B cell (primary cell): ENCODE results near the gene WDR6. TPM values are rescaled to one million over a fixed set of nuclear protein-coding genes. Genes with fewer than 3 reads are reported as not detected.

Source experiments
- ATAC-seq: fragments of 200-7000 bp; cut with Tn5 transposase; one replicate; pipeline ENCODE4 v1.10.0; 2021; ENCODE audit warnings: low read depth, mild to moderate bottlenecking, moderate number of reproducible peaks, moderate library complexity
- CTCF ChIA-PET: fragments of 350-600 bp; sonication (Branson Sonifier 250); formaldehyde crosslinking; loops from one replicate; lab custom pipeline; 2021; ENCODE audit warnings: antibody characterized with exemption, inconsistent platforms; lab: Charles Lee
- POLR2A ChIA-PET: fragments of 350-600 bp; sonication (Branson Sonifier 250); formaldehyde crosslinking; loops from one replicate; lab custom pipeline; 2021; ENCODE audit warnings: antibody characterized with exemption; lab: Charles Lee
- DNase-seq: peaks from one replicate; pipeline ENCODE4 v3.0.0; 2013
- H2AFZ ChIP-seq: 2 replicates; pipeline ENCODE4 v1.6.1; 2012; ENCODE audit warnings: mild to moderate bottlenecking, low read depth, low read length; ENCODE audit not compliant: insufficient read depth, poor library complexity, severe bottlenecking
- H3K27ac ChIP-seq, 2 donors: 1 replicate in 1 of 2; 2 replicates in 1 of 2; pipeline ENCODE4 v1.5.1; 2012 to 2013; ENCODE audit warnings: low read length in 2 of 2, mild to moderate bottlenecking in 2 of 2, moderate library complexity in 1 of 2
- H3K27me3 ChIP-seq, 4 experiments: fragments of 200-600 bp in 1 of 4; sonication (generic) in 1 of 4; replicated peaks in 1 of 4; 1 replicate in 2 of 4; 2 replicates in 2 of 4; pipeline versions ENCODE4 v1.6.1 to v1.7.0; 2013 to 2016; ENCODE audit warnings: low read length in 3 of 4, mild to moderate bottlenecking in 2 of 4, mixed read lengths in 1 of 4, moderate library complexity in 1 of 4; ENCODE audit not compliant: insufficient read depth in 4 of 4, control insufficient read depth in 3 of 4; ENCODE audit errors: control extremely low read depth in 1 of 4
- H3K36me3 ChIP-seq, 2 experiments: replicated peaks in 1 of 2; 1 replicate in 1 of 2; 2 replicates in 1 of 2; pipeline versions ENCODE4 v1.6.1 to v1.7.1; 2013; ENCODE audit warnings: low read length in 1 of 2; ENCODE audit not compliant: insufficient read depth in 2 of 2, control insufficient read depth in 1 of 2; ENCODE audit errors: control extremely low read depth in 1 of 2, extremely low read depth in 1 of 2
- H3K4me1 ChIP-seq, 2 donors: fragments of 200-600 bp in 1 of 2; sonication (generic) in 1 of 2; 1 replicate in 1 of 2; 2 replicates in 1 of 2; pipeline versions ENCODE4 v1.5.1 to v1.6.1; 2013 to 2017; ENCODE audit warnings: low read length in 2 of 2; ENCODE audit not compliant: control insufficient read depth in 2 of 2, insufficient read depth in 2 of 2
- H3K4me2 ChIP-seq: replicated peaks from 2 replicates; pipeline ENCODE3; 2012; ENCODE audit warnings: mild to moderate bottlenecking, low read depth, low read length; ENCODE audit not compliant: poor library complexity, severe bottlenecking
- H3K4me3 ChIP-seq, 5 experiments: fragments of 200-600 bp in 1 of 5; sonication (generic) in 1 of 5; 1 replicate in 3 of 5; 2 replicates in 2 of 5; pipeline versions ENCODE4 v1.5.1 to v1.7.0; 2011 to 2016; ENCODE audit warnings: low read length in 4 of 5, mild to moderate bottlenecking in 4 of 5, low read depth in 2 of 5, control low read depth in 1 of 5, moderate library complexity in 1 of 5; ENCODE audit not compliant: insufficient read depth in 1 of 5; ENCODE audit errors: control extremely low read depth in 1 of 5, extremely low read depth in 1 of 5
- H3K79me2 ChIP-seq: fragments of 200-600 bp; sonication (generic); one replicate; pipeline ENCODE4 v1.6.0; 2016; ENCODE audit warnings: low read length; ENCODE audit not compliant: control insufficient read depth, insufficient read depth
- H3K9ac ChIP-seq: fragments of 200-600 bp; sonication (generic); 2 replicates; pipeline ENCODE4 v1.6.1; 2017; ENCODE audit warnings: mild to moderate bottlenecking, low read length, moderate library complexity
- H3K9me3 ChIP-seq, 3 donors: one replicate each; pipeline versions ENCODE4 v1.6.1 to v1.7.1; 2013; ENCODE audit warnings: low read length in 2 of 3; ENCODE audit not compliant: control insufficient read depth in 2 of 3, insufficient read depth in 1 of 3; ENCODE audit errors: control extremely low read depth in 1 of 3
- H4K20me1 ChIP-seq: 2 replicates; pipeline ENCODE4 v1.6.0; 2012; ENCODE audit warnings: mild to moderate bottlenecking, low read length; ENCODE audit not compliant: insufficient read depth, control insufficient read depth, poor library complexity, severe bottlenecking
- H3K27ac Mint-ChIP-seq: one replicate; pipeline ENCODE4 v1.8.0; 2021; ENCODE audit warnings: mixed read lengths
- H3K27me3 Mint-ChIP-seq: one replicate; pipeline ENCODE4 v1.8.0; 2021; ENCODE audit warnings: mixed read lengths
- H3K4me1 Mint-ChIP-seq: one replicate; pipeline ENCODE4 v1.8.0; 2021; ENCODE audit warnings: mixed read lengths
- H3K4me3 Mint-ChIP-seq: one replicate; pipeline ENCODE4 v1.8.0; 2021; ENCODE audit warnings: mixed read lengths
- H3K9me3 Mint-ChIP-seq: one replicate; pipeline ENCODE4 v1.8.0; 2022; ENCODE audit warnings: mixed read lengths; ENCODE audit not compliant: insufficient read depth
- CTCF ChIP-seq: fragments of 200-600 bp; IDR thresholded peaks from one replicate; pipeline ENCODE4 v1.8.0; 2022; ENCODE audit warnings: antibody characterized with exemption, mild to moderate bottlenecking
- EZH2 ChIP-seq: IDR thresholded peaks from 2 replicates; pipeline ENCODE4 v1.6.1; 2012; ENCODE audit warnings: borderline replicate concordance, low read depth, mild to moderate bottlenecking, moderate library complexity, low read length; ENCODE audit not compliant: insufficient read depth, poor library complexity, severe bottlenecking
- WGBS: methylation state at CpG from one replicate; pipeline ENCODE4 v1.1.5; 2013; ENCODE audit warnings: missing lambda C conversion rate; ENCODE audit not compliant: insufficient coverage; 5-methylcytosine and 5-hydroxymethylcytosine counted together
- intact Hi-C: fragments of 100-400 bp; cut with micrococcal nuclease; formaldehyde crosslinking; loops from one replicate; pipeline ENCODE4 v1.10.0; 2022
- polyA plus RNA-seq: library from polyadenylated mRNA; depleted of rRNA; stranded (reverse); fragments of >200 nt; gene quantifications from 2 replicates; pipeline ENCODE4 v1.2.3, GENCODE V29; 2012
- total RNA-seq, 2 donors: library from RNA; stranded (reverse); fragments of 120-200 nt in 1 of 2; gene quantifications; 1 replicate in 1 of 2; 2 replicates in 1 of 2; pipeline versions ENCODE4 v1.2.3 to v1.2.4, GENCODE V29; 2013 to 2022

WDR6 gene
- total and polyA plus RNA-seq, 2 donors (not counting 1 experiment from before 2014, with no cell fraction given) = 287 to 317 TPM

GRCh38 chr3:49027634-49028033 is 20.4 kb downstream of the WDR6 start:
- no peaks in the 10 kb centered on the region for H3K27me3 ChIP-seq
- Mint-ChIP-seq H3K27me3 (no peaks in the 10 kb centered on the region), H3K4me3 (peak overlapping the region; percentile 98), H3K4me1 (peaks cover 55% of the 10 kb centered on the region), H3K9me3 (no peaks in the 10 kb centered on the region), H3K27ac (no peak overlapping the region)
- H3K4me1 ChIP-seq = peaks cover 20 to 47% of the 10 kb centered on the region in 2 donors
- WGBS = 99% methylated on average over 7 of the region's 9 CpGs
- DNase-seq (no peak), ATAC-seq (no peak)
- H3K9me3 ChIP-seq = no peaks in the 10 kb centered on the region
- H3K4me3 ChIP-seq = no peak overlapping the region
- H3K9ac ChIP-seq = no peak overlapping the region
- H3K27ac ChIP-seq = peak overlapping the region in 1 of 2 donors; percentile 92
- POLR2A ChIA-PET = interaction anchor here (0.6 to 1.1 kb wide), 2 partner anchors 8 to 206 kb away, joined by 4 to 8 read pairs; no protein-coding TSS in a partner anchor
- TF ChIP-seq CTCF (no peak), EZH2 (no peak)
- H4K20me1 ChIP-seq = no peaks in the 10 kb centered on the region
- H2AFZ ChIP-seq = no peak overlapping the region
- no peak overlapping the region for H3K4me2 ChIP-seq
- H3K36me3 ChIP-seq = peaks cover 8 to 61% of the 10 kb centered on the region in 2 experiments
- H3K79me2 ChIP-seq = peaks cover 44% of the 10 kb centered on the region
- intact Hi-C loops = loop anchor here (5.0 to 10.0 kb wide), 3 partner anchors 313 to 785 kb away; partner anchors contain the start of genes IP6K2, USP4 and ZNF589
- CTCF ChIA-PET = interaction anchor here (0.6 to 4.3 kb wide), 3 partner anchors 35 to 40 kb away, joined by 3 to 41 read pairs (median 21); partner anchors contain the start of gene P4HTM

GRCh38 chr3:49028298-49028672 is 21.1 kb downstream of the WDR6 start:
- Mint-ChIP-seq H3K4me3 (peak overlapping the region; percentile 98), H3K4me1 (peaks cover 49% of the 10 kb centered on the region), H3K9me3 (no peaks in the 10 kb centered on the region), H3K27ac (peak overlapping the region; percentile 98), H3K27me3 (no peaks in the 10 kb centered on the region)
- Histone ChIP-seq H3K4me3 (peak overlapping the region in 4 of 5 experiments; percentile 72 to 93 (median 76)), H3K27ac (peak overlapping the region; percentile 86 to 92), H3K9ac (peak overlapping the region; percentile 81), H3K36me3 (peaks cover 12 to 64% of the 10 kb centered on the region in 2 experiments), H4K20me1 (no peaks in the 10 kb centered on the region), H2AFZ (no peak overlapping the region), H3K4me2 (peak overlapping the region; percentile 92), H3K79me2 (peaks cover 40% of the 10 kb centered on the region), H3K4me1 (peaks cover 14 to 40% of the 10 kb centered on the region in 2 donors), H3K27me3 (no peaks in the 10 kb centered on the region), H3K9me3 (no peaks in the 10 kb centered on the region)
- WGBS = 67% methylated on average over 1 of the region's 4 CpGs
- intact Hi-C loops = loop anchor here (5.0 to 10.0 kb wide), 3 partner anchors 313 to 786 kb away; partner anchors contain the start of genes IP6K2, USP4 and ZNF589
- TF ChIP-seq CTCF (no peak), EZH2 (no peak)
- DNase-seq = peak; percentile 23
- ATAC-seq = no peak
- ChIA-PET POLR2A (interaction anchor here (0.5 to 1.8 kb wide), 5 partner anchors 8 to 415 kb away, joined by 4 to 20 read pairs (median 8); partner anchors contain the start of genes QRICH1 and WDR6), CTCF (interaction anchor here (0.6 to 2.3 kb wide), 4 partner anchors 16 to 40 kb away, joined by 3 to 41 read pairs (median 10); partner anchors contain the start of genes P4HTM and WDR6)
